CD14-positive monocyte (primary cell): ENCODE data around the gene BBS9. TPM values are rescaled to one million over a fixed set of nuclear protein-coding genes. Genes with fewer than 3 reads are reported as not detected.

Experiments used
- DNase-seq, 3 donors: peaks; one replicate each; pipeline ENCODE4 v3.0.0-alpha.2; 2011 to 2022
- H2AFZ ChIP-seq: 2 replicates; pipeline ENCODE4 v1.6.0; 2012; ENCODE audit warnings: mild to moderate bottlenecking, low read depth, low read length, inconsistent platforms; ENCODE audit not compliant: insufficient read depth, poor library complexity, severe bottlenecking
- H3K27ac ChIP-seq, 2 donors: 1 replicate in 1 of 2; 2 replicates in 1 of 2; pipeline ENCODE4 v1.5.1; 2012 to 2013; ENCODE audit warnings: low read length in 2 of 2, control low read depth in 1 of 2, inconsistent platforms in 1 of 2, low read depth in 1 of 2, mild to moderate bottlenecking in 1 of 2
- H3K27me3 ChIP-seq, 2 donors: one replicate each; pipeline versions ENCODE4 v1.6.0 to v1.6.1; 2011 to 2013; ENCODE audit warnings: low read length in 2 of 2; ENCODE audit not compliant: control insufficient read depth in 2 of 2, insufficient read depth in 2 of 2
- H3K36me3 ChIP-seq, 2 donors: replicated peaks in 1 of 2; 1 replicate in 1 of 2; 2 replicates in 1 of 2; pipeline versions ENCODE4 v1.5.1 to v1.6.1; 2012 to 2013; ENCODE audit warnings: low read length in 2 of 2, control low read depth in 1 of 2, inconsistent platforms in 1 of 2, mild to moderate bottlenecking in 1 of 2; ENCODE audit not compliant: insufficient read depth in 2 of 2, control insufficient read depth in 1 of 2
- H3K4me1 ChIP-seq, 2 donors: 1 replicate in 1 of 2; 2 replicates in 1 of 2; pipeline versions ENCODE4 v1.5.1 to v1.6.1; 2012 to 2013; ENCODE audit warnings: low read length in 2 of 2, control low read depth in 1 of 2, inconsistent platforms in 1 of 2, mild to moderate bottlenecking in 1 of 2, moderate library complexity in 1 of 2; ENCODE audit not compliant: insufficient read depth in 2 of 2, control insufficient read depth in 1 of 2
- H3K4me2 ChIP-seq: replicated peaks from 2 replicates; pipeline ENCODE3; 2012; ENCODE audit warnings: low read length, moderate library complexity, mild to moderate bottlenecking; ENCODE audit not compliant: poor library complexity, severe bottlenecking; ENCODE audit errors: extremely low read depth
- H3K4me3 ChIP-seq, 3 experiments: fragments of 200-600 bp in 1 of 3; sonication (generic) in 1 of 3; replicated peaks in 1 of 3; 1 replicate in 2 of 3; 2 replicates in 1 of 3; pipeline ENCODE4 v1.5.1; 2011 to 2013; ENCODE audit warnings: low read length in 3 of 3, mild to moderate bottlenecking in 3 of 3, control low read depth in 2 of 3, low read depth in 2 of 3, inconsistent platforms in 1 of 3, moderate library complexity in 1 of 3
- H3K79me2 ChIP-seq: 2 replicates; pipeline ENCODE4 v1.6.0; 2012; ENCODE audit warnings: mild to moderate bottlenecking, control low read depth, inconsistent platforms, low read length, moderate library complexity; ENCODE audit not compliant: insufficient read depth
- H3K9ac ChIP-seq: 2 replicates; pipeline ENCODE4 v1.6.0; 2017; ENCODE audit warnings: low read length, mild to moderate bottlenecking; ENCODE audit not compliant: insufficient read depth, poor library complexity, severe bottlenecking
- H3K9me3 ChIP-seq, 2 donors: replicated peaks in 1 of 2; 1 replicate in 1 of 2; 2 replicates in 1 of 2; pipeline versions ENCODE4 v1.5.1 to v1.6.1; 2012 to 2013; ENCODE audit warnings: low read length in 2 of 2, control low read depth in 1 of 2; ENCODE audit not compliant: control insufficient read depth in 1 of 2, insufficient read depth in 1 of 2
- H4K20me1 ChIP-seq: 2 replicates; pipeline ENCODE4 v1.6.0; 2012; ENCODE audit warnings: mild to moderate bottlenecking, low read length, control low read depth, moderate library complexity; ENCODE audit not compliant: insufficient read depth
- H3K27ac Mint-ChIP-seq, 7 donors: one replicate each; pipeline ENCODE4 v1.8.0; 2020; ENCODE audit warnings: mild to moderate bottlenecking in 7 of 7, mixed read lengths in 7 of 7, moderate library complexity in 6 of 7, inconsistent platforms in 2 of 7
- H3K27me3 Mint-ChIP-seq, 3 donors: one replicate each; pipeline ENCODE4 v1.8.0; 2021 to 2022; ENCODE audit warnings: low read depth in 3 of 3, mild to moderate bottlenecking in 3 of 3, mixed read lengths in 3 of 3, moderate library complexity in 3 of 3, inconsistent platforms in 1 of 3
- H3K36me3 Mint-ChIP-seq, 2 donors: one replicate each; pipeline ENCODE4 v1.8.0; 2020; ENCODE audit warnings: mixed read lengths in 2 of 2, inconsistent platforms in 1 of 2, mild to moderate bottlenecking in 1 of 2
- H3K4me1 Mint-ChIP-seq: one replicate; pipeline ENCODE4 v1.8.0; 2020; ENCODE audit warnings: mild to moderate bottlenecking, mixed read lengths
- H3K4me3 Mint-ChIP-seq, 2 donors: one replicate each; pipeline ENCODE4 v1.8.0; 2020; ENCODE audit warnings: mild to moderate bottlenecking in 2 of 2, mixed read lengths in 2 of 2, moderate library complexity in 1 of 2
- H3K9me3 Mint-ChIP-seq, 7 donors: one replicate each; pipeline ENCODE4 v1.8.0; 2020 to 2022; ENCODE audit warnings: mixed read lengths in 7 of 7, mild to moderate bottlenecking in 6 of 7, moderate library complexity in 6 of 7, inconsistent platforms in 2 of 7
- CTCF ChIP-seq: fragments of 200-600 bp; IDR thresholded peaks from one replicate; pipeline ENCODE4 v1.8.0; 2022; ENCODE audit warnings: antibody characterized with exemption, mild to moderate bottlenecking
- WGBS: methylation state at CpG from one replicate; pipeline ENCODE4 v1.1.5; 2013; ENCODE audit warnings: missing lambda C conversion rate; ENCODE audit not compliant: insufficient coverage; 5-methylcytosine and 5-hydroxymethylcytosine counted together
- intact Hi-C, 2 donors: fragments of 100-400 bp; cut with micrococcal nuclease; formaldehyde crosslinking; loops; one replicate each; pipeline versions ENCODE4 v1.15.0 to v1.15.1; 2023
- polyA plus RNA-seq, 3 donors: library from polyadenylated mRNA; depleted of rRNA in 1 of 3; unstranded in 2 of 3; stranded (reverse) in 1 of 3; fragments of 300-500 nt in 2 of 3; fragments of >200 nt in 1 of 3; fragmentation: Illumina TruSeq in 2 of 3; gene quantifications; 1 replicate in 2 of 3; 2 replicates in 1 of 3; pipeline ENCODE4 v1.2.3, GENCODE V29; 2012 to 2021

BBS9 gene
- polyA plus RNA-seq, 3 donors = 4.9 to 7.5 (median 6.8) TPM

GRCh38 chr7:33099154-33099940, 30.0 kb upstream of the BBS9 start:
- Histone ChIP-seq H3K79me2 (peaks cover 14% of the 10 kb centered on the region), H4K20me1 (peaks cover 24% of the 10 kb centered on the region), H3K27me3 (no peaks in the 10 kb centered on the region), H3K9me3 (no peaks in the 10 kb centered on the region), H3K27ac (no peak overlapping the region), H3K4me3 (no peak overlapping the region), H3K4me1 (no peaks in the 10 kb centered on the region), H3K4me2 (no peak overlapping the region), H2AFZ (no peak overlapping the region), H3K9ac (no peak overlapping the region), H3K36me3 (peaks cover 69 to 91% of the 10 kb centered on the region in 2 donors)
- H3K9me3 Mint-ChIP-seq = no peaks in the 10 kb centered on the region
- intact Hi-C loops = no loop called here
- DNase-seq = no peak
- 100% methylated on average over 2 of the region's 4 CpGs for WGBS
- H3K36me3 Mint-ChIP-seq = peaks cover 82 to 89% of the 10 kb centered on the region in 2 donors
- no peak for TF ChIP-seq CTCF
- no peak overlapping the region for H3K4me3 Mint-ChIP-seq
- peak overlapping the region in 2 of 7 donors; percentile 26 to 36 for H3K27ac Mint-ChIP-seq
- no peaks in the 10 kb centered on the region for H3K4me1 Mint-ChIP-seq
- peaks cover 0 to 2% (median 0%) of the 10 kb centered on the region in 3 donors for H3K27me3 Mint-ChIP-seq

GRCh38 chr7:33100770-33101169, 28.6 kb upstream of the BBS9 start:
- intact Hi-C loops = no loop called here
- no peaks in the 10 kb centered on the region for H3K4me1 ChIP-seq
- H3K9me3 ChIP-seq = no peaks in the 10 kb centered on the region
- peaks cover 61 to 79% of the 10 kb centered on the region in 2 donors for H3K36me3 ChIP-seq
- Mint-ChIP-seq H3K27me3 (peaks cover 0 to under 1% (median 0%) of the 10 kb centered on the region in 3 donors), H3K27ac (peak overlapping the region in 1 of 7 donors; percentile 8), H3K4me1 (no peaks in the 10 kb centered on the region), H3K36me3 (peaks cover 73 to 81% of the 10 kb centered on the region in 2 donors), H3K4me3 (no peak overlapping the region), H3K9me3 (no peaks in the 10 kb centered on the region)
- no peak overlapping the region for H2AFZ ChIP-seq
- no peak for DNase-seq
- no peak overlapping the region for H3K27ac ChIP-seq
- H3K4me2 ChIP-seq = no peak overlapping the region
- WGBS = 100% methylated on average over 1 of the region's 3 CpGs
- H3K79me2 ChIP-seq = peaks cover 28% of the 10 kb centered on the region
- peaks cover 38% of the 10 kb centered on the region for H4K20me1 ChIP-seq
- TF ChIP-seq CTCF = no peak
- no peak overlapping the region for H3K9ac ChIP-seq
- no peaks in the 10 kb centered on the region for H3K27me3 ChIP-seq
- no peak overlapping the region for H3K4me3 ChIP-seq
